ENCODE results near the gene SLC22A31. TPM values are rescaled to one million over a fixed set of nuclear protein-coding genes. Genes with fewer than 3 reads are reported as not detected.
A peak's percentile ranks its signal among the peaks of the same experiment; 100 is the strongest.

Gene SLC22A31
- total and polyA plus RNA-seq, 9 of the 15 experiments (the other 6 are each of a cell fraction or from before 2014, with no cell fraction given), result 0.29 to 2.2 (median 0.47) TPM; not detected in 3

DNA sequence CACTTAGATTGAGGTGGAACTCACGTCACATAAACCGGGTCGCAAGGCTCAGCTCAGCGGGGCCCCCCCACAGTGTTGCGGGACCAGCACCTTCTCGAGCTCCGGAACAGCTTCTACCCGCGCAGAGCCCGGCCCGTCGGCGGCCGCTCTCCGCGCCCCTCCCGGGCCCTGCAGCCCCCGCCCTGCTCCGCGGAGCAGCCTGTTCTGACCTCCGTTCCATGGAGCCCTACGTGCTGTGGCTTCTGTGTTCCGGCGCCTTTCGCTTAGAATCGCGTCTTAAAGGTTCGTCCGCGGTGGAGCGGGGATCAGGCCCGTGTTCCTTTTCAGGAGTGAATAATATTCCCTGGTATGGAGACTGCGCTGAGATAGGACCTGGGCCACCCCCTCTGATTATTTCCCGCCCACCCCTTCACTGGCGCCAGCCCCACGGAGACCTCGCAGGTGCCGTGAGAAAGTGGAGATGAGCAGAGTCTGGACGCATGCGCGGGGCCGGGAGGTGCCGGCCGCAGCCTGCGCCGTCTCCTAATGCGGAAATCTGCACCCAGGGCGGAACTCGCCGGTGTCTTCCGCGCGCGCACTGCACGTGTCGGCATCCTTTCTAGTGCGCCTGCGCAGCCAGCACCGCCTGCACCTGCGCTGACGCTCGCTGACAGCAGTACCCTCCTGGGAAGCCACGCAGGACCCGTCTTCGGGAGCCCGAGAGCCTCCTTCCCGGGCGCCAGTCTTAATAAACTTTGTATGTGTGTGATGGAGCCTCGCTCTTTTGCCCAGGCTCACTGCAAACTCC, 48.1 kb upstream of the SLC22A31 start (continued):
- TF ChIP-seq, protein P1, sequence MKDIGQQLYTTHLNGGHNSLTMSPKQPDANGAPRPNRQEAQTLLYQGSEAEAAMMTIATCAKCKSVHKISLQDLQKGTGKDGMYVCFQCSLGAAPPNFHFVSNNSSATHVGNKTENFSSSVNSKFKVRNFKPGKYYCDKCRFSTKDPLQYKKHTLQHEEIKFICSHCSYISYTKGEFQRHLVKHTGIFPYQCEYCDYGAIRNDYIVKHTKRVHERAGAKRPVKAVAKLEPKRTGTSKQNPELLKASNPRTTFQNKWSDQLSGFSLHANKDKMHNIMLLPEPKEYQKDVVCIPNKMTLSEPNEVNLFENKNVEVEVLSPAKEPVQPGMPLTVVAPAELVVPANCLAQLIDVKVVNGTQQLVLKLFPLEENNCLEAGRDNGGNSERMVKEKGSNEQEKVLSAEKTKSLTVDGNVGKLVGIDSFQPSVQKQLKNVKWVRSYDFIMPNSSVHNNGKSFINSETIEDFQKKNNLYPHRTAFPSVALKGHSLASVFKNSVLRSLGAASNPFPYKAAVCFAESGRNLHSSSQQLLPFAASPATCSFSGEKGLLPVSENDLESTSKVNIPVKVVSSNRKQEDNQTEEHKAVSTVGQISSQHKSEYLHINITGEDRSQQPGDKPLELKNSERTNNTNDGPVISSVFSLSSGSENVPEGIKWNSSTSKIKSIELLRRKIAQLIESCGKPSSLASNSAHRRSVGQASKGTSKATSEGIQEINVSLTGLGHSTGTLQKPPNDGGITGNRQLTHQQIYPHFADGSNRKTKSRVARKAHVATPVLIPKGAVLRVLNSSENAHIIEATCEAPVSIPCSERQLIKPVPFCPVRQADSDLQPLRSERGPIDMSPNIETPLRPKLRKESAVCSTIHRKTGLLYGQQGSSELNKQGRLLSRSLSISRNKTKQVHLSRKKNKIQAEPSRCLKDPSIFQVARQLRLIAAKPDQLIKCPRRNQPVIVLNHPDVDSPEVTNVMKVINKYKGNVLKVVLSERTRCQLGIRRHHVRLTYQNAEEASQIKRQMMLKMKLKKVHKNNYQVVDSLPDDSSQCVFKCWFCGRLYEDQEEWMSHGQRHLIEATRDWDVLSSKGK (CRISPR knock-in tag; IDR thresholded peaks at IDR 0.05), result no peak
- TF ChIP-seq, protein P2, sequence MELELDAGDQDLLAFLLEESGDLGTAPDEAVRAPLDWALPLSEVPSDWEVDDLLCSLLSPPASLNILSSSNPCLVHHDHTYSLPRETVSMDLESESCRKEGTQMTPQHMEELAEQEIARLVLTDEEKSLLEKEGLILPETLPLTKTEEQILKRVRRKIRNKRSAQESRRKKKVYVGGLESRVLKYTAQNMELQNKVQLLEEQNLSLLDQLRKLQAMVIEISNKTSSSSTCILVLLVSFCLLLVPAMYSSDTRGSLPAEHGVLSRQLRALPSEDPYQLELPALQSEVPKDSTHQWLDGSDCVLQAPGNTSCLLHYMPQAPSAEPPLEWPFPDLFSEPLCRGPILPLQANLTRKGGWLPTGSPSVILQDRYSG (tag; conservative IDR thresholded peaks at IDR 0.05; ENCODE audit: low read depth), result no peak
- no peak for TF ChIP-seq CBFA2T2 (conservative IDR thresholded peaks at IDR 0.05)
- no peak for TF ChIP-seq TBL1XR1 (IDR thresholded peaks at IDR 0.05; ENCODE audit: low read length in 2 of 2)
- TF ChIP-seq SIRT6 (IDR thresholded peaks at IDR 0.05; ENCODE audit: low read depth, low read length), result no peak
- TF ChIP-seq ZNF239 (CRISPR knock-in tag; IDR thresholded peaks at IDR 0.05), result no peak
- TF ChIP-seq ASH1L (IDR thresholded peaks at IDR 0.05; ENCODE audit: borderline replicate concordance, low read depth, partially characterized antibody), result no peak
- TF ChIP-seq, protein P3, sequence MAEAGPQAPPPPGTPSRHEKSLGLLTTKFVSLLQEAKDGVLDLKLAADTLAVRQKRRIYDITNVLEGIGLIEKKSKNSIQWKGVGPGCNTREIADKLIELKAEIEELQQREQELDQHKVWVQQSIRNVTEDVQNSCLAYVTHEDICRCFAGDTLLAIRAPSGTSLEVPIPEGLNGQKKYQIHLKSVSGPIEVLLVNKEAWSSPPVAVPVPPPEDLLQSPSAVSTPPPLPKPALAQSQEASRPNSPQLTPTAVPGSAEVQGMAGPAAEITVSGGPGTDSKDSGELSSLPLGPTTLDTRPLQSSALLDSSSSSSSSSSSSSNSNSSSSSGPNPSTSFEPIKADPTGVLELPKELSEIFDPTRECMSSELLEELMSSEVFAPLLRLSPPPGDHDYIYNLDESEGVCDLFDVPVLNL (CRISPR knock-in tag; IDR thresholded peaks at IDR 0.05; ENCODE audit: low read depth), result no peak
- TF ChIP-seq, protein P4, sequence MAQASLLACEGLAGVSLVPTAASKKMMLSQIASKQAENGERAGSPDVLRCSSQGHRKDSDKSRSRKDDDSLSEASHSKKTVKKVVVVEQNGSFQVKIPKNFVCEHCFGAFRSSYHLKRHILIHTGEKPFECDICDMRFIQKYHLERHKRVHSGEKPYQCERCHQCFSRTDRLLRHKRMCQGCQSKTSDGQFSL (CRISPR knock-in tag; IDR thresholded peaks at IDR 0.05), result 0 out of 2 replicates have a peak, but pooled peaks have one; percentile 47
- TF ChIP-seq, protein P4 (tag; IDR thresholded peaks at IDR 0.05), result no peak
- no peak for TF ChIP-seq CHD2 (IDR thresholded peaks at IDR 0.05; ENCODE audit: low read depth, low read length)
- TF ChIP-seq, protein P5, sequence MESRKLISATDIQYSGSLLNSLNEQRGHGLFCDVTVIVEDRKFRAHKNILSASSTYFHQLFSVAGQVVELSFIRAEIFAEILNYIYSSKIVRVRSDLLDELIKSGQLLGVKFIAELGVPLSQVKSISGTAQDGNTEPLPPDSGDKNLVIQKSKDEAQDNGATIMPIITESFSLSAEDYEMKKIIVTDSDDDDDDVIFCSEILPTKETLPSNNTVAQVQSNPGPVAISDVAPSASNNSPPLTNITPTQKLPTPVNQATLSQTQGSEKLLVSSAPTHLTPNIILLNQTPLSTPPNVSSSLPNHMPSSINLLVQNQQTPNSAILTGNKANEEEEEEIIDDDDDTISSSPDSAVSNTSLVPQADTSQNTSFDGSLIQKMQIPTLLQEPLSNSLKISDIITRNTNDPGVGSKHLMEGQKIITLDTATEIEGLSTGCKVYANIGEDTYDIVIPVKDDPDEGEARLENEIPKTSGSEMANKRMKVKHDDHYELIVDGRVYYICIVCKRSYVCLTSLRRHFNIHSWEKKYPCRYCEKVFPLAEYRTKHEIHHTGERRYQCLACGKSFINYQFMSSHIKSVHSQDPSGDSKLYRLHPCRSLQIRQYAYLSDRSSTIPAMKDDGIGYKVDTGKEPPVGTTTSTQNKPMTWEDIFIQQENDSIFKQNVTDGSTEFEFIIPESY (CRISPR knock-in tag; IDR thresholded peaks at IDR 0.05), result peak; percentile 78
